H9 (cell line): ENCODE measurements around the gene FLT1. TPM values are rescaled to one million over a fixed set of nuclear protein-coding genes. Genes with fewer than 3 reads are reported as not detected.

ENCODE experiments used
- DNase-seq: peaks from one replicate; pipeline ENCODE4 v3.0.0-alpha.2; 2017
- H2AFZ ChIP-seq: one replicate; pipeline ENCODE4 v1.6.1; 2013; ENCODE audit warnings: mild to moderate bottlenecking, low read length, control low read depth, moderate library complexity
- H2AK5ac ChIP-seq: 2 replicates; pipeline ENCODE4 v1.6.1; 2013; ENCODE audit warnings: low read length, control low read depth, mixed read lengths; ENCODE audit not compliant: insufficient read length
- H2BK120ac ChIP-seq: one replicate; pipeline ENCODE4 v1.6.1; 2013; ENCODE audit warnings: low read depth, mild to moderate bottlenecking, low read length, control low read depth, inconsistent platforms; ENCODE audit not compliant: poor library complexity, severe bottlenecking
- H2BK12ac ChIP-seq: 2 replicates; pipeline ENCODE4 v1.6.1; 2013; ENCODE audit warnings: low read length, control low read depth, mixed read lengths, low read depth; ENCODE audit not compliant: insufficient read length
- H2BK15ac ChIP-seq: 2 replicates; pipeline ENCODE4 v1.6.1; 2013; ENCODE audit warnings: low read depth, low read length, control low read depth
- H2BK20ac ChIP-seq: one replicate; pipeline ENCODE4 v1.6.1; 2013; ENCODE audit warnings: low read depth, mild to moderate bottlenecking, low read length, control low read depth, inconsistent platforms; ENCODE audit not compliant: poor library complexity, severe bottlenecking
- H2BK5ac ChIP-seq: 2 replicates; pipeline ENCODE4 v1.6.1; 2013; ENCODE audit warnings: low read length, control low read depth, mixed read lengths; ENCODE audit not compliant: insufficient read length
- H3K14ac ChIP-seq: 2 replicates; pipeline ENCODE4 v1.6.1; 2013; ENCODE audit warnings: low read length, control low read depth; ENCODE audit not compliant: insufficient read depth
- H3K18ac ChIP-seq: 2 replicates; pipeline ENCODE4 v1.6.1; 2013; ENCODE audit warnings: low read depth, mild to moderate bottlenecking, mixed read lengths, low read length, control low read depth; ENCODE audit not compliant: insufficient read length
- H3K23ac ChIP-seq: 2 replicates; pipeline ENCODE4 v1.6.1; 2013; ENCODE audit warnings: low read length, control low read depth, mixed read lengths, low read depth; ENCODE audit not compliant: insufficient read length
- H3K23me2 ChIP-seq: 2 replicates; pipeline ENCODE4 v1.6.1; 2013; ENCODE audit warnings: low read depth, mild to moderate bottlenecking, mixed read lengths, low read length, control low read depth; ENCODE audit not compliant: insufficient read length, poor library complexity, severe bottlenecking
- H3K27ac ChIP-seq: 2 replicates; pipeline ENCODE4 v1.5.1; 2013; ENCODE audit warnings: low read length, control low read depth, mixed read lengths, low read depth; ENCODE audit not compliant: insufficient read length
- H3K27me3 ChIP-seq: 2 replicates; pipeline ENCODE4 v1.6.1; 2013; ENCODE audit warnings: low read length, control low read depth, inconsistent platforms; ENCODE audit not compliant: insufficient read depth
- H3K4ac ChIP-seq: 2 replicates; pipeline ENCODE4 v1.6.1; 2013; ENCODE audit warnings: low read depth, mild to moderate bottlenecking, control low read depth, inconsistent platforms, low read length, moderate library complexity
- H3K4me1 ChIP-seq: 2 replicates; pipeline ENCODE4 v1.6.1; 2013; ENCODE audit warnings: low read length, control low read depth, inconsistent platforms; ENCODE audit not compliant: insufficient read depth
- H3K4me2 ChIP-seq: 2 replicates; pipeline ENCODE4 v1.6.1; 2013; ENCODE audit warnings: low read length, control low read depth, mixed read lengths; ENCODE audit not compliant: insufficient read length, insufficient read depth
- H3K56ac ChIP-seq: 2 replicates; pipeline ENCODE4 v1.6.1; 2013; ENCODE audit warnings: low read depth, mild to moderate bottlenecking, mixed read lengths, low read length, control low read depth; ENCODE audit not compliant: insufficient read length
- H3K79me1 ChIP-seq: 2 replicates; pipeline ENCODE4 v1.6.1; 2013; ENCODE audit warnings: low read depth, mild to moderate bottlenecking, moderate library complexity, low read length, control low read depth, inconsistent platforms; ENCODE audit not compliant: insufficient read depth, poor library complexity, severe bottlenecking
- H3K79me2 ChIP-seq: 2 replicates; pipeline ENCODE4 v1.6.1; 2013; ENCODE audit warnings: low read length, control low read depth, inconsistent platforms; ENCODE audit not compliant: insufficient read depth
- H3K9ac ChIP-seq: 2 replicates; pipeline ENCODE4 v1.6.1; 2013; ENCODE audit warnings: low read length, control low read depth, mixed read lengths; ENCODE audit not compliant: insufficient read length; ENCODE audit errors: extremely low read depth
- H3K9me3 ChIP-seq: one replicate; pipeline ENCODE4 v1.6.1; 2013; ENCODE audit warnings: low read depth, low read length, inconsistent platforms; ENCODE audit not compliant: control insufficient read depth
- H3T11ph ChIP-seq: one replicate; pipeline ENCODE4 v1.6.1; 2013; ENCODE audit warnings: mild to moderate bottlenecking, low read length, control low read depth, inconsistent platforms
- H4K20me1 ChIP-seq: one replicate; pipeline ENCODE4 v1.6.1; 2013; ENCODE audit not compliant: control insufficient read depth, insufficient read length, insufficient read depth
- H4K5ac ChIP-seq: 2 replicates; pipeline ENCODE4 v1.6.1; 2013; ENCODE audit warnings: low read depth, mild to moderate bottlenecking, mixed read lengths, low read length, control low read depth; ENCODE audit not compliant: insufficient read length
- H4K8ac ChIP-seq: replicated peaks from 2 replicates; pipeline ENCODE4 v1.6.1; 2013; ENCODE audit warnings: low read length, control low read depth, mixed read lengths, low read depth; ENCODE audit not compliant: insufficient read length
- H4K91ac ChIP-seq: 2 replicates; pipeline ENCODE4 v1.6.1; 2013; ENCODE audit warnings: low read depth, mild to moderate bottlenecking, moderate library complexity, mixed read lengths, low read length, control low read depth; ENCODE audit not compliant: insufficient read length
- H3K27ac Mint-ChIP-seq, 3 experiments: 2 replicates in 2 of 3; 3 replicates in 1 of 3; pipeline ENCODE4 v1.8.0; 2020 to 2021; ENCODE audit warnings: mixed read lengths in 3 of 3, mild to moderate bottlenecking in 1 of 3, moderate library complexity in 1 of 3
- H3K27me3 Mint-ChIP-seq: 2 replicates; pipeline ENCODE4 v1.8.0; 2021; ENCODE audit warnings: low read depth, mild to moderate bottlenecking, moderate library complexity, mixed read lengths
- H3K36me3 Mint-ChIP-seq, 3 experiments: 2 replicates in 2 of 3; 3 replicates in 1 of 3; pipeline ENCODE4 v1.8.0; 2020 to 2021; ENCODE audit warnings: low read depth in 3 of 3, mixed read lengths in 3 of 3; ENCODE audit not compliant: insufficient read depth in 1 of 3
- H3K4me1 Mint-ChIP-seq, 2 experiments: 2 replicates each; pipeline ENCODE4 v1.8.0; 2020; ENCODE audit warnings: mixed read lengths in 2 of 2
- H3K4me3 Mint-ChIP-seq, 2 experiments: 2 replicates in 1 of 2; 3 replicates in 1 of 2; pipeline ENCODE4 v1.8.0; 2020 to 2021; ENCODE audit warnings: mild to moderate bottlenecking in 2 of 2, mixed read lengths in 2 of 2, moderate library complexity in 1 of 2
- H3K9me3 Mint-ChIP-seq, 2 experiments: 2 replicates in 1 of 2; 3 replicates in 1 of 2; pipeline ENCODE4 v1.8.0; 2020; ENCODE audit warnings: mild to moderate bottlenecking in 2 of 2, mixed read lengths in 2 of 2, moderate library complexity in 1 of 2
- CTCF ChIP-seq: fragments of 200-600 bp; sonication (generic); conservative IDR thresholded peaks from 3 replicates; pipeline ENCODE4 v1.8.0; 2021; ENCODE audit warnings: antibody characterized with exemption, mild to moderate bottlenecking
- WGBS: extraction: QIAGEN DNeasy Blood & Tissue Kit; methylation state at CpG from one replicate; pipeline ENCODE4 v1.1.7; 2013; ENCODE audit warnings: missing lambda C conversion rate, low lambda C conversion rate, mixed read lengths; ENCODE audit not compliant: insufficient read length; ENCODE audit errors: extremely low coverage; 5-methylcytosine and 5-hydroxymethylcytosine counted together
- total RNA-seq: library from RNA; stranded (reverse); gene quantifications from 2 replicates; pipeline ENCODE4 v1.2.1, GENCODE V29; 2021

The FLT1 gene
- total RNA-seq, 1 experiment from 2014 or later = 84.1 TPM

- H3K27me3 ChIP-seq = no peaks in the 10 kb centered on the region
- no peak overlapping the region for H2BK120ac ChIP-seq
- no peak overlapping the region for H3K4me2 ChIP-seq
- H3K27ac Mint-ChIP-seq = 0 out of 7 replicates have a peak overlapping the region, but pooled peaks of 1 of the 3 experiments have one; percentile 37
- H3K27ac ChIP-seq = no peak overlapping the region
- no peak overlapping the region for H3K4ac ChIP-seq
- H4K5ac ChIP-seq = no peak overlapping the region
- H3K4me3 Mint-ChIP-seq = no peak overlapping the region
- H4K91ac ChIP-seq = no peak overlapping the region
- H3K9me3 Mint-ChIP-seq = no peaks in the 10 kb centered on the region
- no peak overlapping the region for H3T11ph ChIP-seq
- no peaks in the 10 kb centered on the region for H3K23me2 ChIP-seq
- no peak for TF ChIP-seq CTCF
- no peak overlapping the region for H2BK5ac ChIP-seq
- no peaks in the 10 kb centered on the region for H3K27me3 Mint-ChIP-seq
- H3K23ac ChIP-seq = no peak overlapping the region
- no peaks in the 10 kb centered on the region for H3K79me1 ChIP-seq
- H3K9me3 ChIP-seq = no peaks in the 10 kb centered on the region
- H3K56ac ChIP-seq = no peak overlapping the region
- no peak overlapping the region for H2BK15ac ChIP-seq
- H2AFZ ChIP-seq = no peak overlapping the region
- H3K4me1 Mint-ChIP-seq = peaks cover 25 to 28% of the 10 kb centered on the region in 2 experiments
- peaks cover 7% of the 10 kb centered on the region; the same call in 1 of the 2 replicates for H3K4me1 ChIP-seq
- no peak for DNase-seq
- no peak overlapping the region for H3K9ac ChIP-seq
- H2BK12ac ChIP-seq = no peak overlapping the region
- WGBS = no CpG with 5 or more reads among the region's 3 CpGs
- no peak overlapping the region for H3K14ac ChIP-seq
- H4K8ac ChIP-seq = no peak overlapping the region
- H2BK20ac ChIP-seq = no peak overlapping the region
- peaks cover 12 to 48% (median 23%) of the 10 kb centered on the region in 3 experiments; a peak in 6 of 7 replicates for H3K36me3 Mint-ChIP-seq
- H3K18ac ChIP-seq = no peak overlapping the region
- H2AK5ac ChIP-seq = no peak overlapping the region
- no peaks in the 10 kb centered on the region for H4K20me1 ChIP-seq
- H3K79me2 ChIP-seq = no peaks in the 10 kb centered on the region
Observed at GRCh38 chr13:28380319-28380718, 114.6 kb downstream of the FLT1 start.
